ENCODE measurements around the gene MYO18A. TPM values are rescaled to one million over a fixed set of nuclear protein-coding genes. Genes with fewer than 3 reads are reported as not detected.

MYO18A gene
- total RNA-seq, 2 donors from 2014 or later: 43.8 to 56.7 TPM

DNA sequence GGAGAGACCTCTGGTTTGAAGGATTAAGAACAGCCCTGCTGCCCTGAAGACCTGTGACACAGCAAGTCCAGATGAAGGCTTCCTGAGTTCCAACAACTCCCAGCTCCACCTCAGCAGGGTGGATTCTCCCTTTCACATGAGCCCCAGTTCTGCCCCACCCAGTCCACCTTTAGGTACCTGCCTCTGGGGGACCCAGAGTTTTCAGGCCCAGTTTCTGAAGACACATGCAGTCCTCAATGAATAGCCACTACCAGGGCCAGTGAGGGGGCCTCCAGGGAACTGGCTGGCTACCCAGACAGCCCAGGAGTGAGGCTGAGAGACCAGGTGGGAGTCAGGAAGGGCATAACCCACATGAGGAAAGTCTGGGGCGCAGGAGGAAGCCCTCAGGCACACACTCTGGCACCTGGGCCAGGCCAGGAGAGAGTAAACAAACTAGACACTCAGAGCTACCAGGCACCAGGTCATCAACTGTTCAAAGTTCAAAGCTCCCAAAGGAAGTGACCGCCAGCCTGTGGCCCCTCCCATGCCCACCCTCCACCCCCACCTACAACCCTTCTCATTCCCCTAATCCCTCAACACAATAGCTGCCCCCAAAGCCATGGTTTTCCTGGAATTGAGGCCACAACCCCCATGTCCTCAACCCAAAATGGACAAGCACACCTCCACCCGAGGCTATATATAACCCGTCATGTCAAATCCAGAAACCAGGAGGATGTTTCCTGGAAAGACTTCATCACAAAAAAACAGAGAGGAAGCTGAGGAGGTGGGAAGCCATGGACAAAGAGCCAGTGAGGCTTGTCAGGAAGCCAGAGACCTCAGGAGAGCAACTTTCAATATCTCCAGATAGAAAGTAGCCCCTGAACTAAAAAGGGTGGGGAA lies 2.1 kb downstream of the MYO18A start:
- H3K27ac Mint-ChIP-seq: peak overlapping the region; percentile 93
- DNase-seq: peak; percentile 74
- H3K4me3 Mint-ChIP-seq: peak overlapping the region; percentile 72
- no peaks in the 10 kb centered on the region for H3K36me3 Mint-ChIP-seq (ENCODE audit: low read depth)
- H3K4me1 Mint-ChIP-seq: peaks cover 29% of the 10 kb centered on the region
- 78 to 80% methylated on average over 2 to 4 of the region's 4 CpGs for WGBS, 2 experiments (ENCODE audit: insufficient coverage in 1 of 2, insufficient read length in 1 of 2)
- Histone ChIP-seq H3K4me3 (ENCODE audit: low read length) (peak overlapping the region; percentile 84), H3K4me1 (ENCODE audit: control insufficient read depth, insufficient read depth, low read length) (peaks cover 9% of the 10 kb centered on the region), H3K9me3 (ENCODE audit: control insufficient read depth, low read length) (no peaks in the 10 kb centered on the region), H3K27me3 (ENCODE audit: control insufficient read depth, insufficient read depth, low read length, poor library complexity, severe bottlenecking) (peaks cover 16% of the 10 kb centered on the region), H3K36me3 (ENCODE audit: control insufficient read depth, insufficient read depth, low read length) (no peaks in the 10 kb centered on the region), H3K27ac (ENCODE audit: low read depth, low read length) (no peak overlapping the region), H3K9ac (ENCODE audit: extremely low read depth, low read length, poor library complexity, severe bottlenecking) (peak overlapping the region; percentile 51)
- peaks cover 6% of the 10 kb centered on the region for H3K9me3 Mint-ChIP-seq
- peaks cover 26% of the 10 kb centered on the region for H3K27me3 Mint-ChIP-seq (ENCODE audit: insufficient read depth)
- TF ChIP-seq CTCF (conservative IDR thresholded peaks at IDR 0.05): no peak

GRCh38 chr17:29177541-29177870 lies 2.7 kb downstream of the MYO18A start:
- Mint-ChIP-seq H3K27ac (peak overlapping the region; percentile 93), H3K4me3 (peak overlapping the region; percentile 72), H3K27me3 (ENCODE audit: insufficient read depth) (peaks cover 21% of the 10 kb centered on the region), H3K9me3 (peaks cover under 1% of the 10 kb centered on the region), H3K36me3 (ENCODE audit: low read depth) (no peaks in the 10 kb centered on the region), H3K4me1 (peaks cover 29% of the 10 kb centered on the region)
- Histone ChIP-seq H3K36me3 (ENCODE audit: control insufficient read depth, insufficient read depth, low read length) (no peaks in the 10 kb centered on the region), H3K9ac (ENCODE audit: extremely low read depth, low read length, poor library complexity, severe bottlenecking) (peak overlapping the region; percentile 51), H3K4me3 (ENCODE audit: low read length) (peak overlapping the region; percentile 84), H3K9me3 (ENCODE audit: control insufficient read depth, low read length) (no peaks in the 10 kb centered on the region), H3K4me1 (ENCODE audit: control insufficient read depth, insufficient read depth, low read length) (peaks cover 9% of the 10 kb centered on the region), H3K27me3 (ENCODE audit: control insufficient read depth, insufficient read depth, low read length, poor library complexity, severe bottlenecking) (peaks cover 16% of the 10 kb centered on the region), H3K27ac (ENCODE audit: low read depth, low read length) (no peak overlapping the region)
- TF ChIP-seq CTCF (conservative IDR thresholded peaks at IDR 0.05): no peak
- no peak for DNase-seq
- 50 to 87% methylated on average over 1 to 3 of the region's 3 CpGs for WGBS, 2 experiments (ENCODE audit: insufficient coverage in 1 of 2, insufficient read length in 1 of 2)

DNA sequence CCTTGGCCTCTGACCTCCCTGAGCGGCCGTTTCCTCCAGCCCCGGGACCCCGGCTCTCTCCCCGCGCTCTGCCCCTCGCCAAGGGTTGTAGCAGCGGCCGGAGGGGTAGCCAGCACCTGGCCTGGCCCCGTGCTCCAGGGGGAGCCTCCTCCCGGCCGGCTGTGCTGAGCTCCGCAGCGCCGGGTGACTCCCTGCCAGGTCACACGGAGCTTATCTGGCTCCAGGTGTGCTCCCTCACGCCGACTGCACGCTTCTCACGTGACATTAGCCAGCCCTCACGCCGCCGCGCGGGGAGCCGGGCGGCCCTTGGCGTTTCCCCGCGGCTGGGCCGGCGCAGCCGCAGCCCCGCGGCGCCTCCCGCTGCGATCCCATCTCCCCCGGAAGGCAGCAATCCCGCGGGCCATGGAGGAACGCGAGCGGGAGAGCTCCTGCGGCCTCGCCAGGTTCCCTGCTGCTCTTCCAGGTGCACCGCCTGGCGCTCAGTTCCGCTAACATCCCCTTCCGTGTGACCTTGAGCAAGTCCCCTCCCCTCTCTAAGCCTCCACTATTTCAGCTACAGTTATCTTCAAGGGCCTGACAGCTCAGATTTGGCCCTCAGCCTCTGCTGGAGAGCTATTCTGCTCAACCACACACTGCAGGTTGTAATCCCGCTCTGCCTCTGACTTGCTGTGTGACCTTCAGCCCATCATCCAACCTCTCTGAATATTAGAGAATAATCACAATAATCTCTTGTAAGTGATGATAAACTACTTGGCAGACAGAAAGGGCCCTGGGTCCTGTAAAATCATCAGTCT lies 3.4 kb downstream of the MYO18A start:
- Mint-ChIP-seq H3K9me3 (no peaks in the 10 kb centered on the region), H3K4me3 (peak overlapping the region; percentile 72), H3K36me3 (ENCODE audit: low read depth) (no peaks in the 10 kb centered on the region), H3K27me3 (ENCODE audit: insufficient read depth) (peaks cover 14% of the 10 kb centered on the region), H3K27ac (peak overlapping the region; percentile 93), H3K4me1 (peaks cover 29% of the 10 kb centered on the region)
- peak overlapping the region; percentile 73 for H3K4me3 ChIP-seq (ENCODE audit: low read length)
- H3K36me3 ChIP-seq (ENCODE audit: control insufficient read depth, insufficient read depth, low read length): no peaks in the 10 kb centered on the region
- TF ChIP-seq CTCF (conservative IDR thresholded peaks at IDR 0.05): no peak
- peaks cover 9% of the 10 kb centered on the region for H3K4me1 ChIP-seq (ENCODE audit: control insufficient read depth, insufficient read depth, low read length)
- WGBS, 2 experiments (ENCODE audit: insufficient coverage in 1 of 2, insufficient read length in 1 of 2): 6 to 16% methylated on average over 8 to 51 of the region's 51 CpGs
- peak; percentile 91 for DNase-seq
- peaks cover 12% of the 10 kb centered on the region for H3K27me3 ChIP-seq (ENCODE audit: control insufficient read depth, insufficient read depth, low read length, poor library complexity, severe bottlenecking)
- H3K9ac ChIP-seq (ENCODE audit: extremely low read depth, low read length, poor library complexity, severe bottlenecking): peak overlapping the region; percentile 50
- H3K9me3 ChIP-seq (ENCODE audit: control insufficient read depth, low read length): no peaks in the 10 kb centered on the region
- peak overlapping the region; percentile 42 for H3K27ac ChIP-seq (ENCODE audit: low read depth, low read length)

All from endodermal cell (in vitro differentiated cells).